ENCODE results near the gene RNF152. TPM values are rescaled to one million over a fixed set of nuclear protein-coding genes. Genes with fewer than 3 reads are reported as not detected.

RNF152 gene
- total RNA-seq, 1 experiment from 2014 or later, result 0.63 TPM

GRCh38 chr18:61894751-61895524 is 2.1 kb upstream of the RNF152 start:
- DNase-seq (ENCODE audit: low read depth), result no peak

- DNase-seq (ENCODE audit: low read depth), result peak; percentile 50
These were observed 1.4 kb upstream of the RNF152 start for GRCh38 chr18:61893971-61894750.

GRCh38 chr18:61893309-61893970 is 633 bp upstream of the RNF152 start:
- DNase-seq (ENCODE audit: low read depth), result peak; percentile 29

- DNase-seq (ENCODE audit: low read depth), result no peak
These were observed 913 bp downstream of the RNF152 start for GRCh38 chr18:61891894-61892293.

- DNase-seq (ENCODE audit: low read depth), result no peak
These were observed 1.5 kb downstream of the RNF152 start for GRCh38 chr18:61891271-61891670.

GRCh38 chr18:61890344-61890743 is 2.5 kb downstream of the RNF152 start:
- DNase-seq (ENCODE audit: low read depth), result no peak

- DNase-seq (ENCODE audit: low read depth), result no peak
These were observed 3.3 kb downstream of the RNF152 start for GRCh38 chr18:61889541-61889940.

- DNase-seq (ENCODE audit: low read depth), result no peak
These were observed 4.2 kb downstream of the RNF152 start for GRCh38 chr18:61888622-61889021.

GRCh38 chr18:61887838-61888237 is 5.0 kb downstream of the RNF152 start:
- DNase-seq (ENCODE audit: low read depth), result no peak

GRCh38 chr18:61883547-61883946 is 9.3 kb downstream of the RNF152 start:
- no peak for DNase-seq (ENCODE audit: low read depth)

- DNase-seq (ENCODE audit: low read depth), result no peak
These were observed 10.4 kb downstream of the RNF152 start for GRCh38 chr18:61882296-61883004.

- no peak for DNase-seq (ENCODE audit: low read depth)
These were observed 15.9 kb downstream of the RNF152 start for GRCh38 chr18:61876899-61877298.

- DNase-seq (ENCODE audit: low read depth), result no peak
These were observed 22.7 kb downstream of the RNF152 start for GRCh38 chr18:61870151-61870550.

- no peak for DNase-seq (ENCODE audit: low read depth)
These were observed 23.2 kb downstream of the RNF152 start for GRCh38 chr18:61869636-61870035.

GRCh38 chr18:61865466-61866175 is 27.2 kb downstream of the RNF152 start:
- peak; percentile 14 for DNase-seq (ENCODE audit: low read depth)

- no peak for DNase-seq (ENCODE audit: low read depth)
These were observed 31.4 kb downstream of the RNF152 start for GRCh38 chr18:61861372-61861771.

GRCh38 chr18:61860302-61860701 is 32.5 kb downstream of the RNF152 start:
- no peak for DNase-seq (ENCODE audit: low read depth)

GRCh38 chr18:61859113-61859512 is 33.7 kb downstream of the RNF152 start:
- DNase-seq (ENCODE audit: low read depth), result no peak

GRCh38 chr18:61856678-61857077 is 36.1 kb downstream of the RNF152 start:
- DNase-seq (ENCODE audit: low read depth), result no peak

GRCh38 chr18:61855449-61856378 is 37.1 kb downstream of the RNF152 start:
- DNase-seq (ENCODE audit: low read depth), result no peak

Data from LHCN-M2 (cell line).